ENCODE data around the gene SLC22A8.

SLC22A8 gene

GRCh38 chr11:63012430-63012829, 3.2 kb downstream of the SLC22A8 start:
- in situ Hi-C loops (cut with MboI; ENCODE audit: low sequenced_read_pairs) = no loop called here
- H3K9me3 ChIP-seq = no peaks in the 10 kb centered on the region

GRCh38 chr11:63010934-63011439, 4.7 kb downstream of the SLC22A8 start:
- no peaks in the 10 kb centered on the region for H3K9me3 ChIP-seq
- H3K4me3 ChIP-seq = no peak overlapping the region
- in situ Hi-C loops (cut with MboI; ENCODE audit: low sequenced_read_pairs) = no loop called here
- H3K27me3 ChIP-seq (ENCODE audit: low read depth) = 0 out of 2 replicates have a peak, but pooled peaks cover 3% of the 10 kb centered on the region
- no peaks in the 10 kb centered on the region for H3K36me3 ChIP-seq (replicated peaks)
- no peak for DNase-seq (ENCODE audit: low spot score in 2 of 2)
- no peaks in the 10 kb centered on the region for H3K4me1 ChIP-seq

More at GRCh38 chr11:63012430-63012829, 3.2 kb downstream of the SLC22A8 start:
- DNase-seq (ENCODE audit: low spot score in 2 of 2) = no peak
- H3K4me1 ChIP-seq = no peaks in the 10 kb centered on the region
- no peaks in the 10 kb centered on the region for H3K36me3 ChIP-seq (replicated peaks)
- no peak overlapping the region for H3K4me3 ChIP-seq
- H3K27me3 ChIP-seq (ENCODE audit: low read depth) = 0 out of 2 replicates have a peak, but pooled peaks cover 3% of the 10 kb centered on the region

- H3K4me3 ChIP-seq = no peak overlapping the region
- in situ Hi-C loops (cut with MboI; ENCODE audit: low sequenced_read_pairs) = no loop called here
- DNase-seq (ENCODE audit: low spot score in 2 of 2) = no peak
- no peaks in the 10 kb centered on the region for H3K27me3 ChIP-seq (ENCODE audit: low read depth)
- H3K36me3 ChIP-seq (replicated peaks) = no peaks in the 10 kb centered on the region
- no peaks in the 10 kb centered on the region for H3K4me1 ChIP-seq
- H3K9me3 ChIP-seq = no peaks in the 10 kb centered on the region
Measured at GRCh38 chr11:63007920-63008319, 7.7 kb downstream of the SLC22A8 start.

- H3K4me1 ChIP-seq = no peaks in the 10 kb centered on the region
- DNase-seq (ENCODE audit: low spot score in 2 of 2) = no peak
- no peaks in the 10 kb centered on the region for H3K9me3 ChIP-seq
- in situ Hi-C loops (cut with MboI; ENCODE audit: low sequenced_read_pairs) = no loop called here
- H3K27me3 ChIP-seq (ENCODE audit: low read depth) = 0 out of 2 replicates have a peak, but pooled peaks cover 3% of the 10 kb centered on the region
- no peak overlapping the region for H3K4me3 ChIP-seq
- no peaks in the 10 kb centered on the region for H3K36me3 ChIP-seq (replicated peaks)
Measured at GRCh38 chr11:63001456-63001855, 14.2 kb downstream of the SLC22A8 start.

- Histone ChIP-seq H3K9me3 (no peaks in the 10 kb centered on the region), H3K4me1 (no peaks in the 10 kb centered on the region), H3K36me3 (replicated peaks) (no peaks in the 10 kb centered on the region), H3K27me3 (ENCODE audit: low read depth) (0 out of 2 replicates have a peak, but pooled peaks cover 3% of the 10 kb centered on the region), H3K4me3 (no peak overlapping the region)
- in situ Hi-C loops (cut with MboI; ENCODE audit: low sequenced_read_pairs) = no loop called here
- DNase-seq (ENCODE audit: low spot score in 2 of 2) = no peak
Measured at GRCh38 chr11:62999649-63000048, 16.0 kb downstream of the SLC22A8 start.

GRCh38 chr11:62999156-62999555, 16.5 kb downstream of the SLC22A8 start:
- DNase-seq (ENCODE audit: low spot score in 2 of 2) = no peak
- Histone ChIP-seq H3K9me3 (no peaks in the 10 kb centered on the region), H3K36me3 (replicated peaks) (no peaks in the 10 kb centered on the region), H3K27me3 (ENCODE audit: low read depth) (0 out of 2 replicates have a peak, but pooled peaks cover 3% of the 10 kb centered on the region), H3K4me1 (no peaks in the 10 kb centered on the region), H3K4me3 (no peak overlapping the region)
- in situ Hi-C loops (cut with MboI; ENCODE audit: low sequenced_read_pairs) = no loop called here

GRCh38 chr11:62996271-62996670, 19.4 kb downstream of the SLC22A8 start:
- H3K36me3 ChIP-seq (replicated peaks) = no peaks in the 10 kb centered on the region
- no peak overlapping the region for H3K4me3 ChIP-seq
- in situ Hi-C loops (cut with MboI; ENCODE audit: low sequenced_read_pairs) = no loop called here
- no peaks in the 10 kb centered on the region for H3K4me1 ChIP-seq
- 0 out of 2 replicates have a peak, but pooled peaks cover 3% of the 10 kb centered on the region for H3K27me3 ChIP-seq (ENCODE audit: low read depth)
- H3K9me3 ChIP-seq = no peaks in the 10 kb centered on the region
- DNase-seq (ENCODE audit: low spot score in 2 of 2) = no peak

GRCh38 chr11:62994775-62995174, 20.9 kb downstream of the SLC22A8 start:
- H3K27me3 ChIP-seq (ENCODE audit: low read depth) = no peaks in the 10 kb centered on the region
- no peak overlapping the region for H3K4me3 ChIP-seq
- in situ Hi-C loops (cut with MboI; ENCODE audit: low sequenced_read_pairs) = no loop called here
- H3K9me3 ChIP-seq = no peaks in the 10 kb centered on the region
- DNase-seq (ENCODE audit: low spot score in 2 of 2) = no peak
- no peaks in the 10 kb centered on the region for H3K36me3 ChIP-seq (replicated peaks)
- no peaks in the 10 kb centered on the region for H3K4me1 ChIP-seq

- in situ Hi-C loops (cut with MboI; ENCODE audit: low sequenced_read_pairs) = no loop called here
- Histone ChIP-seq H3K4me3 (no peak overlapping the region), H3K9me3 (no peaks in the 10 kb centered on the region), H3K36me3 (replicated peaks) (no peaks in the 10 kb centered on the region), H3K27me3 (ENCODE audit: low read depth) (peaks cover 2% of the 10 kb centered on the region; the same call in 1 of the 2 replicates), H3K4me1 (no peaks in the 10 kb centered on the region)
- DNase-seq (ENCODE audit: low spot score in 2 of 2) = no peak
Measured at GRCh38 chr11:62988276-62988675, 27.4 kb downstream of the SLC22A8 start.

- Histone ChIP-seq H3K9me3 (no peaks in the 10 kb centered on the region), H3K27me3 (ENCODE audit: low read depth) (peaks cover 2% of the 10 kb centered on the region; the same call in 1 of the 2 replicates), H3K4me3 (no peak overlapping the region), H3K4me1 (no peaks in the 10 kb centered on the region), H3K36me3 (replicated peaks) (no peaks in the 10 kb centered on the region)
- DNase-seq (ENCODE audit: low spot score in 2 of 2) = no peak
- in situ Hi-C loops (cut with MboI; ENCODE audit: low sequenced_read_pairs) = no loop called here
Measured at GRCh38 chr11:62985041-62985750, 30.4 kb downstream of the SLC22A8 start.

GRCh38 chr11:62984451-62984991, 31.1 kb downstream of the SLC22A8 start, which contains the start of gene SLC22A6:
TSS of gene SLC22A6 (minus strand) at chr11:62984967. CDS start at chr11:62984690, 277 bp downstream.
- no peak for DNase-seq (ENCODE audit: low spot score in 2 of 2)
- H3K9me3 ChIP-seq = no peaks in the 10 kb centered on the region
- H3K36me3 ChIP-seq (replicated peaks) = no peaks in the 10 kb centered on the region
- H3K4me1 ChIP-seq = no peaks in the 10 kb centered on the region
- H3K4me3 ChIP-seq = no peak within 1 kb of the TSS
- H3K27me3 ChIP-seq (ENCODE audit: low read depth) = peaks cover 2% of the 10 kb centered on the region; the same call in 1 of the 2 replicates
- in situ Hi-C loops (cut with MboI; ENCODE audit: low sequenced_read_pairs) = no loop called here

GRCh38 chr11:62983536-62984199, 32.0 kb downstream of the SLC22A8 start:
- H3K9me3 ChIP-seq = no peaks in the 10 kb centered on the region
- H3K4me3 ChIP-seq = no peak overlapping the region
- H3K36me3 ChIP-seq (replicated peaks) = no peaks in the 10 kb centered on the region
- no peak for DNase-seq (ENCODE audit: low spot score in 2 of 2)
- no peaks in the 10 kb centered on the region for H3K4me1 ChIP-seq
- peaks cover 2% of the 10 kb centered on the region; the same call in 1 of the 2 replicates for H3K27me3 ChIP-seq (ENCODE audit: low read depth)
- in situ Hi-C loops (cut with MboI; ENCODE audit: low sequenced_read_pairs) = no loop called here

GRCh38 chr11:62981743-62982142, 33.9 kb downstream of the SLC22A8 start:
- no peak overlapping the region for H3K4me3 ChIP-seq
- H3K9me3 ChIP-seq = no peaks in the 10 kb centered on the region
- peaks cover 2% of the 10 kb centered on the region; the same call in 1 of the 2 replicates for H3K27me3 ChIP-seq (ENCODE audit: low read depth)
- in situ Hi-C loops (cut with MboI; ENCODE audit: low sequenced_read_pairs) = no loop called here
- no peaks in the 10 kb centered on the region for H3K4me1 ChIP-seq
- no peaks in the 10 kb centered on the region for H3K36me3 ChIP-seq (replicated peaks)
- DNase-seq (ENCODE audit: low spot score in 2 of 2) = no peak
